Vagina (tissue), 2 donors: Measurements from ENCODE around the gene KRT3.

Source experiments
- CTCF ChIP-seq, 3 experiments: fragments of 450-650 bp in 2 of 3; fragments of 200-600 bp in 1 of 3; sonication (generic) in 1 of 3; IDR thresholded peaks; one replicate each; pipeline ENCODE4 v1.5.1; 2017 to 2019; ENCODE audit warnings: antibody characterized with exemption in 3 of 3, mild to moderate bottlenecking in 2 of 3, moderate library complexity in 2 of 3
- POLR2A ChIP-seq, 2 donors: fragments of 450-650 bp; IDR thresholded peaks; one replicate each; pipeline ENCODE4 v1.6.1; 2017; ENCODE audit warnings: antibody characterized with exemption in 2 of 2, mild to moderate bottlenecking in 2 of 2, moderate library complexity in 2 of 2
- POLR2AphosphoS5 ChIP-seq, 2 donors: sonication (generic); formaldehyde crosslinking; IDR thresholded peaks; one replicate each; pipeline ENCODE4 v1.9.0; 2017; ENCODE audit warnings: antibody characterized with exemption in 2 of 2, mild to moderate bottlenecking in 2 of 2, low read depth in 1 of 2; ENCODE audit not compliant: insufficient read depth in 1 of 2

- TF ChIP-seq CTCF (IDR thresholded peaks at IDR 0.05), result no peak
- TF ChIP-seq POLR2A (IDR thresholded peaks at IDR 0.05), result no peak
- no peak for TF ChIP-seq POLR2AphosphoS5 (IDR thresholded peaks at IDR 0.05; ENCODE audit: insufficient read depth in 1 of 2, low read depth in 1 of 2)
Observed at GRCh38 chr12:52756281-52756960, 39.5 kb downstream of the KRT3 start.
